GM12875 (cell line): ENCODE results near the gene COIL.

Experiments
- H3K4me3 ChIP-seq: one replicate; pipeline ENCODE4 v1.5.1; 2011; ENCODE audit warnings: low read depth, low read length, control low read depth
- CTCF ChIP-seq: IDR thresholded peaks from 2 replicates; pipeline ENCODE4 v1.5.1; 2011; ENCODE audit warnings: low read depth, mild to moderate bottlenecking, control low read depth, inconsistent platforms, low read length, moderate library complexity, borderline replicate concordance; ENCODE audit not compliant: insufficient read depth

The COIL gene

DNA sequence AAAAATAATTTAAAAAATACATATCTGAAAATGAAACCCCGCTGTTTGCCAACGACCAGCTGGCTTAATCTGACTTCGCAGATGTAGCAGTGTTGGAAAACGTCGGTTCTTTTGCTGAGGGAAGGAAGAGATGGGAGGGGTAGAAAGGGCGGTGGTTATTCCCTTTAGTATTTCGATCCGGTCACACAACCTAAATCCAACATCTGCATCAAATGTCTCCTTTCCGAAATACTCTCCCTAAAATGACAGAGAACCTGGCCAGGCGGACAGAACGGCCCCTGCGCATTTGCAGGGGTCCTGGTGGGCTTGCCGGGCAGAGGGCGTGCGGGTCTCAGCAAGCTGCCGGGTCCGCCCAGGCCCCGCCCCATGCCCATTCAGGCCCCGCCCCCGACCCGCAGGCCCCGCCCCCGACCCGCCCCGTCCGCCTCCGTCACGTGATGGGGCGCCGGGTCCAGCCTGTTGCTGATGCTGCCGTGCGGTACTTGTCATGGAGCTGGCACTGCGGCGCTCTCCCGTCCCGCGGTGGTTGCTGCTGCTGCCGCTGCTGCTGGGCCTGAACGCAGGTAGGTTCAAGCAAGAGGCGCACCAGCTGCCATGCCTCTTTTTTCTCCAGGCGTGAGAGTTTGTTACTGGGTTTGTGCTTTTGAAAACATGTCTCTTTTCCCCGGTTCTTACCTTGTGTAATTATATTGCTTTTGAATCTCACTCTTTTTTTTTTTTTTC, 17.0 kb upstream of the COIL start, which contains the start of gene SCPEP1:
Gene SCPEP1, plus strand, starts transcription at position 459 of the 723 bp plus-strand sequence. Its CDS starts 29 bp downstream, at position 488.
- H3K4me3 ChIP-seq, result peak within 1 kb of the TSS; percentile 51
- no peak for TF ChIP-seq CTCF

DNA sequence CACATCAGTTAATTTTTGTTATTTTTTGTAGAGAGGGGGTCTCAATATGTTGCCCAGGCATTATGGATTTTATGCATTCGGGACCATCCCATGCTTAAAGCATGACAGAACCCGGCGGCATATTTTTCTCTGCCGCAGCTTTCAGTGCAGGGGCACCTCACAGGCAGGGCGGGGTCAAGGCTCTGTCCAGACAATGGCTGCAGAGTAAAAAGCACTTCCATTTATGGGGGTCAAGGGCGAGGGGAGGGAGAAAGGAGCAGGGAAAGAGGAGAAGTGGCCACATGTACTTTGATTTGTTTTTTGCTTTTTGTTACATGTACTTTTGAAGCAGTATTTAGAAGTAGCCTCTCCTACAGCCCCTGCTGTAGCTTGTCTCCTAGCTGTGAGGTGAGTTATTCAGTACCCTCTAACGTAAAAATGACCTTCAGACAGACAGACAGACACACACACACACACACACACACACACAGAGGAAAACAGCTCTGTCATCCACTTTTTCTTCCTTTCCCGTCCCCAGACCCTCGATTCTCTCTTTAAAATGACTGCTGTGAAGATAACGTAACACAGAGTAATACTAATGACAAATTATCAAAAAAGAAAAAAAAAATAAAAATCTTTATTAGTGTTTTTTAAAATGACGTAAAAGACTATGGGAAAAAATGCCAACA, 16.2 kb upstream of the COIL start:
- H3K4me3 ChIP-seq, result no peak overlapping the region
- no peak for TF ChIP-seq CTCF

GRCh38 chr17:56975656-56976055, 14.8 kb upstream of the COIL start:
- H3K4me3 ChIP-seq, result no peak overlapping the region
- no peak for TF ChIP-seq CTCF

DNA sequence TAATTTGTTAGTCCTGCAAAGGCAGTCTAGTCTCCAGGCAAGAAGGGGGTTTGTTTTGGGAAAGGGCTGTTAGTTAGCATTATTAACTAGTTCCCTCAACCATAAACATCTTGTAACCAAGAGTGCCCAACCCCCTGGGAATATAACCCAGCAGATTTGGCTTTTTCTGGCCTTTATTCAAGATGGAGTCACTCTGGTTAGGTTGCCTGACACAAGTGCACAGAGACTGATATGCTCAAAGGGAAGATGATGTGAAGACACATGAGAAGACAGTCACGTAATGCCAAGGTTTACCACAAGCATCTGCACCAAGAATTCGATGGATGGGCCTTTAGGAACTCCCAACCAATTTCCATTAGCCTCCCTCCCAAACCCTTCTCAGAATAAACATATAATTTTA, 13.2 kb upstream of the COIL start:
- no peak for TF ChIP-seq CTCF

DNA sequence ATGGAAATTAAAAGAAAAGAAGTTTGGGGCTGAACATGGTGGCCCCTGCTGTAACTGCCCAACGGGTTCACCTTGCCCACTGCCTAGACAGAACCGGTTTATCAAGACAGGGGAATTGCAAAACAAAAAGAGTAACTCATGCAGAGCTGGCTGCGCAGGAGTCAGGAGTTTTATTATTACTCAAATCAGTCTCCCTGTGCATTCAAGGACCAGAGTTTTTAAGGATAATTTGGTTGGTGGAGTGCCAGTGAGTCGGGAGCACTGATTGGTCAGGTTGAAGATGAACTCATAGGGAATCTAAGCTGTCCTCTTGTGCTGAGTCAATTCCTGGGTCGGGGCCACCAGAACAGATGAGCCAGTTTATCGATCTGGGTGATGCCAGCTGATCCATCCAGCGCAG, 12.7 kb upstream of the COIL start:
- no peak for TF ChIP-seq CTCF
- no peak overlapping the region for H3K4me3 ChIP-seq

More for the DNA sequence above, 13.2 kb upstream of the COIL start:
- no peak overlapping the region for H3K4me3 ChIP-seq

- no peak for TF ChIP-seq CTCF
- no peak overlapping the region for H3K4me3 ChIP-seq
Measured at GRCh38 chr17:56972111-56972730, 11.4 kb upstream of the COIL start.

DNA sequence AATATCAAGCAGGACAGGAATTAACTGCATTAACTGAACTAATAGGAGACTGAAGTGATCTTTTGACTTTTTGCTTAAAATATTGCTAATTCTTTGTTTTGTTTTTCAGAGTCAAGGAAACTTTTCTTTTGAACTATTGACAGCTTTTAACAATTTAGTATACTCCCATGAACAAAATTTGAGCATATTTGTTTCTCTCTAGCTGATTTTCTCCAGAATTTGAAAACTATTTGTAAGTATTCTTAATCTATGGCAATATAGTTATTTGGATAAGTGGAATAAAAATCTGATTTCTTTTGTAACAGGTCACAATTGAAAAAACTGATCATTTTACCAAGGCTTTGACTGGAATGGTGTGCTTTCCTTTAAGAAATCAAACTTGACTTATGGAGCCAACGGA, 10.1 kb upstream of the COIL start:
- H3K4me3 ChIP-seq, result no peak overlapping the region
- no peak for TF ChIP-seq CTCF
